ENCODE measurements around the gene PROM1.

PROM1 gene, protein sequence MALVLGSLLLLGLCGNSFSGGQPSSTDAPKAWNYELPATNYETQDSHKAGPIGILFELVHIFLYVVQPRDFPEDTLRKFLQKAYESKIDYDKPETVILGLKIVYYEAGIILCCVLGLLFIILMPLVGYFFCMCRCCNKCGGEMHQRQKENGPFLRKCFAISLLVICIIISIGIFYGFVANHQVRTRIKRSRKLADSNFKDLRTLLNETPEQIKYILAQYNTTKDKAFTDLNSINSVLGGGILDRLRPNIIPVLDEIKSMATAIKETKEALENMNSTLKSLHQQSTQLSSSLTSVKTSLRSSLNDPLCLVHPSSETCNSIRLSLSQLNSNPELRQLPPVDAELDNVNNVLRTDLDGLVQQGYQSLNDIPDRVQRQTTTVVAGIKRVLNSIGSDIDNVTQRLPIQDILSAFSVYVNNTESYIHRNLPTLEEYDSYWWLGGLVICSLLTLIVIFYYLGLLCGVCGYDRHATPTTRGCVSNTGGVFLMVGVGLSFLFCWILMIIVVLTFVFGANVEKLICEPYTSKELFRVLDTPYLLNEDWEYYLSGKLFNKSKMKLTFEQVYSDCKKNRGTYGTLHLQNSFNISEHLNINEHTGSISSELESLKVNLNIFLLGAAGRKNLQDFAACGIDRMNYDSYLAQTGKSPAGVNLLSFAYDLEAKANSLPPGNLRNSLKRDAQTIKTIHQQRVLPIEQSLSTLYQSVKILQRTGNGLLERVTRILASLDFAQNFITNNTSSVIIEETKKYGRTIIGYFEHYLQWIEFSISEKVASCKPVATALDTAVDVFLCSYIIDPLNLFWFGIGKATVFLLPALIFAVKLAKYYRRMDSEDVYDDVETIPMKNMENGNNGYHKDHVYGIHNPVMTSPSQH

DNA sequence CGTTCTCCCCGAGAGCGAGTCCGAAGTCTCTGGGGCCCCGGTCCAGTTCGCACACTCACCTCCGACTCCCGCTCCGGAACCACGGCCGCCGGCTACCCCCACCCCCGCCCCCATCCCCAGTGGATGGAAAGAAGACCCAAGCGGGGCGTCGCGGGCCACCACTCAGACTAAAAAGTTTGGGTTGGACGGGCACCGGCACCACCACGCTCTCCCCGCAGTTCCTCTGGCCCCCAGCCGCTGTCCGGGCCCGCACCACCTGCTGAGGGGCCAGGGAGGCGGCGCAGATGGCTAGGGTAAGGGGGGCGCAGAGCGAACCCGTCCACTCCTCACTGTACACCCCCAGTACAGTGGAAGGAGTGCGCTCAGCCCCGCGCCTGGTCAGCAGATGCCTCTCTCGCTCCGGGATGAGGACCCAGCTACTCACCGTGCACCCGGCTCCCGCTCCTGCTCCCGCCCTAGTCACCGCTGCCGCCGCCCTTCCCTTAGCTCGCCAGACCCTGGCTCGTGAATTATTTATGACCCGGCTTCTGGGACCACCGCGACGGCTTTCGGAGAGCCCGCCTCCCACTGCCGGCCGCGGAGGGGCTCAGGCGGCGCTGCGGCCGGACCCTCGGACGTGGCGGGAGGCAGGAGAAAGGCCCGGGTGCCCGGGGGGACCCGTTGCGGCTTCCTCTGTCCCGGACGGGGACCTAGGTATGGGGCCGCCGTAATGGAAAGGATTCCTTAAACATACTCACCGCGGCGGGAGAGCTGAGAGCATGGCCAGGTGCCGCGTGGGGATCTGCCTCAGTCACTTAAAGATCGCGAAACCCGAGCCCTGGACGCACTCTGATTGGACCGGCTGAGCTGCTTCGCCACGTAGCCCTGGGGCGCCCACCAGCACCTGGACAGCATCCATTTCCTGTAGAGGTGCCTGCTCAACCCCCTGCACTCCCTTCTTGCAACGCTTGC, at the start of gene PROM1:
Gene PROM1, minus strand, starts transcription at position 783 of the 951 bp plus-strand sequence. CDS start 8,117 bp downstream, outside the sequence.
- DNase-seq, result peak; percentile 58

DNA sequence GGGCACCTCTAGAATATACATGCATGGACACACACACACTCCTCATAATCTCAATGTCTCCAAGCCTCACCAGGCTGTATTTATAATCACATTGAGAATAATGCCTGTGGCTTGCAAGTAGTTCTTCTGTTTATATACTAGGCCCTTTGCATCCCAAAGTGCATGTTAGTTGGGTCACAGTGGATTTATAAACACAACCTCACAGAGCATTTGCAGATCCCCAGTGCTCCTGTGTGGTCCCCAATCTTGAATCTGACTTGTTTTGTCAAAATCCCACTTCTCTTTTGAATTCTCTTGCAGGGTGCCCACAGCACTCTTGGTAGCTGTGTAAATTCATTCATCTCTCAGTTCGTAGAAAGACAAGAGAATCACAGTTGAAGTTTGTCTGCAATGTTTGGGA, 49.6 kb upstream of the PROM1 start:
- no peak for DNase-seq

DNA sequence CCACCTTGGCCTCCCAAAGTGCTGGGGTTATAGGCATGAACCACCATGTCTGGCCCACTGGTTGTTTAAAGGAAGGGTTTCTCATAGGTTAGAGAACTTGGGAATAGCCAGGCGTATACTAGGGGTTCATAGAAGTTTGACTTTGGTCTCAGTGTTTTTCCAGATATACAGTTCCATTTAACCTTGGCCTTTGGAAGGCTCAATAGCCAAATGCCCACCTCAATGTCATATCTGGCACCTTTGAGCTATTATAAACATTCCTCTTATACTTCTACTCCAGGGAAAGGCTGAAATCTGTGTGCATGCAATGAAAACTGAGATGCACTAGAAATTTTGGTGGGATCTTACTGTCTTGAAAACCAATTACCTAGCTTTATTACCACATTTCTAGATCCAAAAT, 47.5 kb upstream of the PROM1 start:
- DNase-seq, result no peak

DNA sequence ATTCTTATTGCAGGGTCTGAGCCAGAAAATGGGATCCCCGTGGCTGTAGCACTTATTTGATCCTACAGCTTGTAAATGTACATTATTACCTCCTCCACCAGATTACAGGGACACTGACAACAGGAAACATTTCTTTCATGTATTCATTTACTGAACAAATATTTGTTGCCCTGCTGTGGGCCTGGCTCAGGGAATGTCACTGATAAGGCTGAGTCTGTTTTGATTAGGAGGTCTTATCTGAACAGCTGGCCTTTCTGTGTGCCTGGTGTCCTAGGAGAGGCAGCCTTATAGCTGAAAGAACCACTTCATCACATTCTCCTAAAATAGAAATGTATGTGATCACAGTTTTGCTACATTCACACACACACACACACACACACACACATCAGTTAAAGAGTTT, 45.5 kb upstream of the PROM1 start:
- DNase-seq, result peak; percentile 81

DNA sequence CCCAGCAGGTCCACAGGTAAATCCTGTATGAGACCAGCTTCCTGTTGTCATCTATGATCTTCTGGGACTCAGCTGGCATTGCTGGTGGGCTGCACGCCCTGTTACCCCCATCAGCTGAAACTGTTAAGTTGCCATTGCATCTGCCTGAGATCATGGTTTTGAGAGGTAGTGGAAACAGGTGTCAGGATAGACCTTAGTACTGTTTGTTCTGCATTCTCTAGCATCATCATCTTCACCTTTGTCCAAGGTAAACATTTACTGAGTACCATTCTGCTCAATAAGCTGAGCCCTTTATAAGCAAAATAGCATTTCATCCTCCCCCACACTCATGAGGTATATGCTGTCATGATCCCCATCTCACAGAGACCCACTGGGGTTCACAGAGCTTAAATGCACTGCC, 42.9 kb upstream of the PROM1 start:
- peak; percentile 10 for DNase-seq

DNA sequence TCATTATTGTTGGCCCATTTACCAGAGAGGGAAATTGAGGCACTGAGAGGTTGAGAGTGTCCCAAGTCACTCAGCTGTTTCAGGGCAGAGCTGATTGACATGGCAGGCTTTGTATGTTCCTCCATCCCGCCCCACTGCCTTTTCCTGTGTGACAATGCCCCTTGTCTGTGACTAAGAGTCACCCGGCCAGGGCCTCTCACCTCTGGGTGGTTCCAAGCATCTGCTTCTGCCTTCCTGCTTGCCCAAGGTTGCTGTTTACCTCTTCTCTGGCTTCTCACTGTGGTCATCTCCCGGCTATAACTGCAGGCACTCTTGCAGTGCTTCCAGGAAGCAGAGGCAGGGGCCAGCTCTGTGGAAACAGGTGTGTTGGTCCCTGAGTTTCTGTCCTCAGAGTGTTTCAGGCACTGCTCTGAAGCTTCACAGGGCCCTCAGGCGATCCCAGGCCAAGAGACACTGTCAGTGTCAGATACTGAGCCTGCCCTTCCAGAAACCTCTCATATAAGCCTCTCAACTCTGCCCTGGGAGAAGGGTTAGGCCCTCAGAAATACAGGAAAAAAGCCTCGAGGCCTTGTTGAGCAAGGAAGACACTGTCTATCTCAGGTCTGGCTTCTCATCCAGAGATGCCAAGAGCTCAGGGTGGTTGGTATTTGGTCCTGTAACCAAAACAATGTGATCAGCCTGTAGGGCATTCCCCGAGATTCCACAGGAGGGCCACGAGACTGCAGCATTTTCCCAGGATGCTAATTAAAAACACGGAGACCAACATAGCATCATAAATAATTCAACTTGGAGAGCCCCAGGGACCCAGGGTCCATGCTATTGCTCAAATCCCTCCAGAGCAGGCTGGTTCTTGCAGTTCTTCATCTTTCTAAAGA, 42.0 kb upstream of the PROM1 start:
- no peak for DNase-seq

DNA sequence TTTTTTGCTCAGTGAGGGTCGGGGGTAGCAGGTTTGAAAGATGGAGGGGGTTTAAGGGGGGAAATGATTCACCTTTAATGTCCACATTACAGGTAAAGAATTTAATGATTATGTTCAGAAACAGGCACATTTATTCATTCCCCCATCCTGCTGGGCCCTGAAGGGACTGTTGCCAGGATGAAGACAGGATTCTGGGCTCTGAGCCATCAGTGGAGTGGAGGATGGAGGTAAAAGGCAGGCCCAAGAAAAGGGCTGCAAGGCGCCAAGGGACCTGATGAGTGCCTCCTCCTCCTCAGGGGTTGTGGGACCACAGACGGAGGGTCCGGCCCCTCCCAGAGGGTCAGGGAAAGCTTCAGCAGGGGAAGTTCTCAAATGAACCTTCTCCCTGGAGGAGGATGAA, 40.4 kb upstream of the PROM1 start:
- no peak for DNase-seq

DNA sequence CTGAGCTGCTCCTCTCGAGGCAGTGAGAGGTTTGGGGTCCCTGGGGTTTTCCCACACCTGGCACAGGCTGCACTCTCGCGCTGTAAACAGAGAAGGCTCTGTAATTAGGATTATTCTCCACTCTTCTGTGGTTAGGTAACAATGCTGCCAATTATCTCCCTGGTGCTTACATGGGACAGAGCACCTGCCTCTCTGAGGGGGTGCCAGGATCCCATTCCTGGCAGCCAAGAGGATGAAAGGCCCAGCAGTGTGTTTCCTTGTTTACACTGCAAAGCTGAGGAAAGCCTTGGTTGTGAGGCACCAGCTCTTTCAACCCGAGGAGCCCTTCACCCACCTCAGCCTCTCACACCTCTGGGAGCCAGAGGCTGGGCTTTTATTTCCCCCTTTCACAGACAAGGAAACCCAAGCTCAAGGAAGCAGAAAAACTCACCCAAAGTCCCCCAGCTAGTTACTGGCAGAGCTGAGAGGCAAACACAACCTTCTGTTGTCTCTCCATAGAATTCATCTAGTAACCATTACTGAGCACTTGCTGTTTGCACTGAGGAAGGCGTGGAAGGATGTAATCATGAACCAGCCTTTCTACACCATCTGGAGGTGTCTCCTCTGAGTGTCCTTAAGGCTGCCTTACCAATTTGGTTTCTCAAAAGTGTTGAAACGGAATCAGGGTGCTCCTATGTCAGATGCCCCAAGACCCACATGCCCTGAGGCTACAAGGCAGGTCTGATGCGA, 39.7 kb upstream of the PROM1 start:
- peak; percentile 79 for DNase-seq

DNA sequence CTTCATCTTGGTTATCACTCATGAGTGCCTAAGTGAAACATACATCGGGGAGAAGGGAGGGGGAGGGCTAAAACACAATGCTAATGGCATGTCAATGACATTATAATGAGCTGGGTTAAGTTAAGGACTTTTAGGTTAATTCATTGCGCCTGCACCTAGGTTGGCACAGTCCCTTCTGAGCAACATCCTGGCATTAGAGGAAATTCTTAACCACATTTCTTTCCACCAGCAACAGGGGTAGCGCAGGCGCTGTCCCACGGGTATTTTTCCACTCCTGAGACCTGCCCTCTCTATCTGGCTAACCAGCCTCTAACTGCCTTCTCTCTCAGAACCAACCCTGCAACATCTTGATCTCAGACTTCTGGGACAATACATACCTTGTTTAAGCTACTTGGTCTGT, 39.0 kb upstream of the PROM1 start:
- DNase-seq, result no peak

DNA sequence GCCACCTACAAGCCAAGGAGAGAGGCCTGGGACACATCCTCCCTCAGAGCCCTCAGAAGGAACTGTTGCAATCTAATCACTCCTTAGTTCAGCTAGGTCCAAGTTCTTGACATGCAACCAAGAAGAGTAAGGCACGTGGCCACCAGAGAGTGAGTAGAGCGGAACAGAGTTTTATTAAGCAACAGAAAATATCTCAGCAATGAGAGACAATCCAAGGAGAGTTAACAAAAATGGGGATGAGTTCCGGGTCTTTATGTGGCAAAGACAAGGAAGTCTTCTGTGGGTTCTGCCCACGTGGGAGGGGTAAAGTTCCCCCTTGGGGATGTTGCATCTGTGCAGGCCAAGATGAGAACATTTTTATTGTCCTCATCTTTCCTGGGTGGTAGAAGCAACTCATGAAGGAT, 38.5 kb upstream of the PROM1 start:
- no peak for DNase-seq

DNA sequence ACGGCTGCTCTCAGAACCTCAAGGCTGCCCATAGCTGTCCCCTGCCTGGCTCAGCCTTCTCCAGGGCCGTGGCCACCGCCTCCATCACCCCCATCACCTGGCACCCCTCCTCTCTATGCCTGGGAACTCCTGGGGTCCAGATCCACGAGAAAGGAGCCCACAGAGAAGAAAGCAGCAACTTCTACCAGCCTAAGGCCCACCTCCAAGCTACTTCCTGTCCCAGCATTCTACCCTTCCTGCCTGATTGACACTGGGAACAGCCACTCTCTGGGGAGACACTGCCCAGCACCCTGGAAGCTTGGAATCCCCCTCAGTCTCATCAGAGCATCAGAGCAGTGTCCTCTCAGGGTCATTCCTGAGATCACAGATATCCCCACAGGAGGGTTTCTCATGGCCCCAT, 36.9 kb upstream of the PROM1 start:
- no peak for DNase-seq

DNA sequence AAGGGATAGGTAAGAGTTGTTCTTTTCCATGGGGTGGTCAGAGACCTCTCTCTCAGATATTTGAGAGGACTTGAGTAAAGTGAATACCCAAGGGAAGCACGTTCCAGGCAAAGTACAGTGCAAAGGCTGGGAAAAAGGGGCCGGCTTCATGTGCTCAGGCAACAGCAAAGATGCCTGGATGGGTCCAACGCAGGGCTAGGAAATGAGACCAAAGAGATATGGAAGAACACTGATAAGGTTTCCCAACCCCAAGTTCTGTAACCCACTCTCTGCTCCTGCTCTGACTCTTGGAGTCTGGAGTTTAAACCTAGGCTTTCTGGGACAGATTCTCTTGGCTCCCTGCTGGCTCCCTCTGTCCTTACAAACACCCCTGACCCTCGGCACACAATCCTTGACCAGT, 36.2 kb upstream of the PROM1 start:
- DNase-seq, result no peak

DNA sequence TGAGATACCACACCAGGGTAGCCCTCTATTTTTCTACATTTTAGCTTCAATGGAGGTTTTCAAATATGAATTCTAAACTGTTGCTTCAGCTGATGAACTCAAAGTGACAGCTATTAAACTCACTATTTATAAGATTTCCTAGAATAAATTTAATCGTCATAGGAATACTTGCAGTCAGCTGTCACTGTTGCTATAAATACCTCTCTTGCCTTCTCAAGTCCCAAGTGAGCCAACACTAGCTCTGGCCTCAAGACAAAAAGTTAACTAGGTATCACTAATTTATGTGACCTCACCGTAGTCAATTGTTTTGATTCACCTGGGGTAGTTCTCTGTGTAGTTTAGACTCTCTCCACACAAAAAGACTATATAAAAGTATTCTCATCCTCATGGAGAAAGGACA, 34.3 kb upstream of the PROM1 start:
- no peak for DNase-seq

DNA sequence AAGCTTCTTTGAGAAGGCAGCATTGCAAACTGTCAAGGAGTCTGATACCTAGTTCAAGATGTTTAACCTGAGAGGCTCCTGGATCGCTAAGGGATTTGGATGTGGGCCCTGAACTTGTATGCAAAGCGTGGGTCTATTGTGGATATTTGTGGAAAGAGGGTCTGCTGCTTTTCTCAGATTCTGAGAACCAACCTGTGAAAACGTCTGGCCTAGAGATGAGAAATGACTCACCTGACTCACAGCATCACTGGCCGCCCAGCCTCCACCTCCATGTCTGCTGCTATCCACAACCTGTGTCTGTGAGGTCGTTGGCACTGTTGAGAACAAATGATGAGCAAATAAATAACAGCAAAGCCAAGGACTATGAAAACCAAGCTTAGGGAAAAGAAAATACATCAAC, 33.3 kb upstream of the PROM1 start:
- DNase-seq, result no peak

DNA sequence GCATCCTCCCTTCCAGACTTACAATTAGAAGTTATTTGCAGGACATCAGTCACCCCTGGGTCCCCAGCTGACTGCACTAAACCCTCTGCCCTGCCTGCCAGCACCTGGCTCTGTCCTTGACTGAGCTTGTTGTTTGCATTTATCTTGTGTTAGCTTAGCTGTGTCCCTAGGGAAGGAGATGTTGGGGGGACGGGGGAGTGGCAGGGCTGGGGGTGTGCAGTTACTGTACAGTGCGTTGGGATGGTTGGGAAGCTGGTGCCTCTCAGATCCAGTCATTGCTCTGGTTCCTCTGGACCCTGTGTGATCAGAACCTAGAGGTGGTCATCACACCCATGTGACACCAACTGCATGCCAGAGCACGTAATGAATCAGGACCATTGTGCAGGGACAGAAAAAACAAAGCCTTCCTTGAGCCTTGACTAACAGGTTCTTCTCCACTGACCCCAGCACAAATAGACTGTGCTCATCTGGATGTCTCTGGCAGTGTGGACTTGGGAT, 32.7 kb upstream of the PROM1 start:
- no peak for DNase-seq

DNA sequence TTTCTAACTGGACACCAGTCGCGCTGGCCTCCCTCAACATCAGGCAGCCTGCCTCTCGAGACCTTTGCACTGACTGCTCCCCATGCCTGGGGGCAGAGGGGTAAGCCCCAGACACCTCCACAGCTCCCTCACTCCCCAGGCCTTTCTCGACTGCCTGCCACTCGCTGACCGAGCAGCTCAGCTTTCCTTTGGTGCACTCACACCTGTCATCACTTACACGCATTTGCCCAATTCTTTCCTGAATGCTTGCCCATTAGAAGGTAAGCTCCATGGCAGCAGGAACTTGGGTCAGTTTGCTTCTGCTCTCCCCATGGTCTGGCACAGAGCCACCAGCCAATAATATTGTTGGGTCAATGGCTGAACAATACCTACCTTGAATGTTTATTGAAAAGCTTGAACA, 32.2 kb upstream of the PROM1 start:
- DNase-seq, result peak; percentile 66

DNA sequence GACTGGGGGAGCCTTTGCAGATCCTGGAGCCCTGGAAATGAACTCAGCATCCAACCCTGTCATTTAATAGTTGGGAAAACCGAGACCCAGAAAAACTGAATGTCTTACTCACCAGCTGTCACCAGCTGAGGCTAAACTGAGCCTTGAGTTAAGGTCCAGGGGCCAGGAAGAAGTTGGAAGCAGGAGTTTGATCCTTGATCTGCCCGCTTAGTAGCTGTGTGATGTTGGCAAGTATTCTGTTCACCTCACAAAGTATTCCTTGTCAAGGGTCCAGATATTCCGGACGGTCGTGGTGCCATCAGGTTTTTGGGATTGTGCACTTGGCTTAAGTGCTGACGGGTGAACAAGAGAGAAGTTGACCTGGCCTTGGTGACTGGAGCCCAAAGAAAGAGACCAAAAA, 30.7 kb upstream of the PROM1 start:
- DNase-seq, result no peak

DNA sequence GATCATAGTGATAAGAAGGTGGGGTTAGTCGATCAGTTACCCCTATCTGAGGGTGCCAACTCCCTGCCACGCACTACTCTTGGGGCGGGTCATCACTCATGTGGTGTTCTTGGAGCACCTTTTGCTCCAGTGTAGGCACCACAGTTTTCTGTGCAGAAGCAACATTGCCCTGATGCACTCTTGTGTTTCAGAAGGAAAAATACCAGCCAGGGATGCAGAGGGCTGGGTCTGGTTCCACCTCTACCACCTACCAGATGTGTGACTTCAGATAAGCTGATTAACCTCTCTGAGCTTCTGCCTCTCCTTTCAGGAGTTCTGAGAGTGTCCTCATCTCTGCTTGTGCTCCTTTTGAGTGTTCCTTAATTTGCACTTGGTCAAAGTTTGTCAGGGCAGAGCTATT, 29.9 kb upstream of the PROM1 start:
- no peak for DNase-seq

DNA sequence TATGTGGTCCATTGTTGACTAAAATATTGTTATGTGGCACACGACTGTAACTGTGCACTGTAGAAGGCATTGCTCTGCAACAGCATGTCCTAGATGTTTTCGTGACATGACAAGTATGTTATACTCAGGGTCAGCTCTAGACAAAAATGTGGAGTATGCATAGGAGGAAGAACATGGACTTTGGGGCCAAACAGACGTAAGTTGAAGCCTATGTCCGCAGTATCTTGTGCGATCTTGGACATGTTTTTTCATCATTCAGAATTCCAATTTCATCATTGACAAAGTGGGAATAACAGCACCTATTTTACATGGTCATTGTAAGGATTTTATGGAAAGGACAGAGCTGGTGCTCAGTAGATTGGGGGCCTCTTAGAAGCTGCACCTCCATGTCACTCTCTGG, 27.7 kb upstream of the PROM1 start:
- DNase-seq, result no peak

DNA sequence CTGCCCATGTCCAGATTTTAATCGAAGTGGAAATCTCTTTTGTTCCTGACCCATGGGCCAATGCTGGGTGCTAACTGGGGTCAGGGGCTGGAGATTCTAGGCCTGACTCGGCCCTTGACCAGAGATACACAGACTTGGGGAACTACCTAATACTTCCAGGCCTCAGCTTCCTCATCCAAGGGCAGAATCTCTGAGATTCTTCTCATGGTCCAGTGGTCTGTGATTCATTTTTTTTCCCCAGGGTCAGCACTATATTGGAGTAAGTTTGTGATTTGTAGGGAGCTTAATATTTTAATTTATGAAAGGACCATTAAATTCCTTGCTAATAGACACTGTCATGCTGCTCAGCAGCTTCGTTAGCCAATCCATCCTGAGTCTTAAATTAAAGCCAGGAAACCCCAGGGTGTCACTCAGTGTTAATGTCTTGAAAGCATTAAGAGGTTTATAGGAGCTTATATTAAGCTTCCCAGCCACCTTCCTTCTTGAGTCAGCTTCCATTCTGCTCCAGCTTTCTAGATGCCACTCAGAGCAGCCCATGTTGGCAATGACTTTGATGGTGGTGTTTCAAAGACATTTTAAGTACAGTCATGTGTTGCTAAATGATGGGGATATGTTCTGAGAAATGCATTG, 27.0 kb upstream of the PROM1 start:
- no peak for DNase-seq

DNA sequence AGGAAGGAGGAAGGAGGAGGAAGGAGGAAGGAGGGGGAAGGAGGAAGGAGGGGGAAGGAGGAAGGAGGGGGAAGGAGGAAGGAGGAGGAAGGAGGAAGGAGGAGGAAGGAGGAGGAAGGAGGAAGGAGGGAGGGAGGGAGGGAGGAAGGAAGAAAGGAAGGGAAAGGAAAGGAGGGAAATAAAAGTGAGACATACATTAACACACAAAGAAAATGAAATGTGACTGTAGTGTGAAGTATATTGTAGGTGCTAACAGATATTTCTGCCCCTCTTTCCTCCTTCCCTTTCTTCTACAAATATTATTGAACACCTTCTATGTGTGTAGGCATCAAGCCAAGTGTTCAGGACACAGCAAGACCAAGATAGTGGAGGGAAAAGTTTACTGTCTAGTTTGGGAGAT, 26.4 kb upstream of the PROM1 start:
- no peak for DNase-seq
